ENCODE data around the gene FADS2.

Gene FADS2

DNA sequence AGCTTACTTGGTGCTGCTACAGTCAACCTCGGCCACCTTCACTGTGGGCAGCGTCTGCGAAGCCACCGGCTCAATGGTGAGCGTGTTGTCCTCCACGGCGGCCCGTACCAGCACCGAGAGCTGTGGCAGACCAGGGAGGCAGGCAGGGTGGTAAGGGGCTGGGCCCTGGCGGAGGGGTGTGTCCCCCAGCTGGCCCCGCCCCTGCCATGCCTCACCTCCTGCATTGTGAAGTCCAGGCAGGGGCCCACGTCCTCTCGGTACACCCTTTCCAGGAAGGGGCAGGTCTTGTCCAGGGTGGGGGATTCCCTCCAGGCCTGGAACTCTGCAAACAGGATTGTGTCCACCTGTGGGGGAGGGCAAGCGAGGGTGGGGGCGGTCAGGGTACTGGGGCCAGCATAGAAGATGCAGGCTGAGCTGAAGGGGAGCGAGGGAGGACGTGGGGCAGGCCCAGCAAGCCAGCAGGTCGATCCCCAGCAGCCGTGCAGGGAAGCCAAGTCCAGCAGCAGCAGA, 76.5 kb downstream of the FADS2 start:
- DNase-seq (ENCODE audit: low spot score) (no peak), FAIRE-seq (no peak)

DNA sequence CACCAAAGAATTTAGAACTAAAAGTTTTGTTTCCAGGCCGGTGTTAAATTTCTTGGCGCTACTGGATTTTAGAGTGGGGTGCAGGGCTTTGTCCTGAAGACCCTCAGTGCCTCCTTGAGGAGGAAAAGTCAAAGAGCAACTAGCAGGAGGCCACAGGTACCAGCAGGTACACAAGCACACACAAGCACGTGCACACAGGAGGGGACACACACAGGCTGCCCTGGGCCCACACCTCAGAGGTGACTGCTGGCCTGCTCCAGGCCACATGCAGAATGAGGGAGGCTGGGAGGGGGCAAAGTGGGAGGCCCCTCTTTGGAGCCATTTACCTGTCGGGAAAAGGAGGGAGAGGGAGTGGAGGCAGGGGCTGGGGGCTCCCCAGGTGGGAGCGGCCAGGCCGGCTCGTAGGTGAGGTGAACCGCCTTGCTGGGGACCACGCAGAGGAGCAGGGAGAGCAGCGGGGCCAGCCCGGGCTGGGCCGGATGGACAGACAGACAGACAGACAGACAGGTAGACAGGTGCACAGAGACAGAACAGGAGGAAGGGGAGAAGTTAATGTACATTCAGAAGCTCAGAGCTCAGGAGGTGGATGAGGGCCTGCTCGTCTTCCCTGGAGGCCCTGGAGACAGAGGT, 77.1 kb downstream of the FADS2 start:
- FAIRE-seq (no peak), DNase-seq (ENCODE audit: low spot score) (no peak)

DNA sequence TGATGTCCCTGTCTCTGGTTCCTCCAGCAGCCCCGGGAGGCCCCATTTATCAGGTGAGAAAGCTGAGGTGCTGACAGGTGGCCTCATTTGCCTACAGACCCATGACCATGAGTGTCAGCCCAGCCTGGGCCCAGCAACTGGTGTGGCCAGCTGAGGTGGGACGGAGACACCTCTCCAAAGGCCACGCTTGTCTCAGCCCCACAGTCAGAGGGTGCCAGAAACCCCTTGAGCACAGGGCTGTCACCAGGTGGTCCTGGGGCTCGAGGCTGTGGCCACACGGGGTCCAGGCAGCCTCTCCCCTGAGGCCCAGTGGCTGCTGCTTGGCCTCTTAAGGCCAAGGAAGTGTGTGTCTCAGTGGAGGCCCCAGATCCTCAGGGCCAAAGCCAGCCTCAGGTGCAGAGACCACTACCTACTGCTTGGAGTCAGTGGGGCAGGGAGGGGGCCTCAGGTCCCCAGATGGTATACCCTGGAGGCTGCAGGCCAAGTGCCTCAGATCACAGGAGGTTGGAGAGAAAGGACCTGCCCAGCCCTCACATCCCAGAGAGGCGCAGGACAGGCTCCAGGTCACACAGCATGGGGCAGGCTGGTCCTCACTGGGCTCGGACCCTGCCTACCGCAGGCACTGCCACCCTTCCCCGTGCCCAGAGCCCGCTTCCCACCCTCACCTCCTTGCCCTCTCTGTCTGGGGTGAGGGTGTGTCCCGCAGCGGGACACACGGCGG, 77.9 kb downstream of the FADS2 start:
- DNase-seq (ENCODE audit: low spot score), result no peak
- no peak for FAIRE-seq

DNA sequence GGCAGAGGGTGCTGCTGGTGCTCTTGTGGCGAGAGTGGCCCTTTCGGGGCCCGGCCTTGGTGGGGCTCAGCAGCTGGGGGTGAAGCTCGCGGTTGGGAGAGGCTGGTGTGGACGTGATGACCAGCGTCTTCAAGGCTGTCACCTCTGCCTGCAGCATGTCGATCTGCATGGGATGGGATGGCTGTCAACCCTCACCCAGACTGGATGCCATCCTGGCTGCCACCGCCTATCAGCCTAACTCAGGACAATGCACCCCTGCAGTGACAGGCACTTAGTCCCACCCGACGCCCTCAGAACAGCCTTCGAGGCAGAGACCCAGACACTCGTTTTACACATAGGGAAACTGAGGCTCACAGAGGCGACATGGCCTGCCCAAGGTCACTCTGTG, 78.4 kb downstream of the FADS2 start:
- DNase-seq (ENCODE audit: low spot score) (no peak), FAIRE-seq (no peak)

DNA sequence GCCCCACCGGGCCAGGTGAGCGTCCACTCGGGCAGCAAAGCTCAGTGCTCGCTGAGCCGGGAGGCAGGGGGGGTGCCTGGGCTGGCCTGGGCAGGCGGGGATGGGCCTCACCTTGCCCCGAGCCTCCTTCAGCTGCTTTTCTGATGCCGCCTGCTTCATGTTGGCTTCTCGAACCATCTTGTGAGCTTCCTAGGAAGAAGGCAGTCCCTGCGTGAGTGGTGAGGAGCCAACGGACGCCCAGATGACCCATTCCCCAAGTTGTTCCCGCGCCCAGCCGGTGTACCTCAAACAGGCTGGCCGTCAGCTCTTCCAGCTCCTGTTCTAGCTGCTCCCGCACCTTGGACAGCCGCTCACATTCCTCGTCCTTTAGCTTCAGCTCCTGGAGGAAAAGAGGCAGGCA, 79.2 kb downstream of the FADS2 start:
- DNase-seq (ENCODE audit: low spot score) (no peak), FAIRE-seq (no peak)

DNA sequence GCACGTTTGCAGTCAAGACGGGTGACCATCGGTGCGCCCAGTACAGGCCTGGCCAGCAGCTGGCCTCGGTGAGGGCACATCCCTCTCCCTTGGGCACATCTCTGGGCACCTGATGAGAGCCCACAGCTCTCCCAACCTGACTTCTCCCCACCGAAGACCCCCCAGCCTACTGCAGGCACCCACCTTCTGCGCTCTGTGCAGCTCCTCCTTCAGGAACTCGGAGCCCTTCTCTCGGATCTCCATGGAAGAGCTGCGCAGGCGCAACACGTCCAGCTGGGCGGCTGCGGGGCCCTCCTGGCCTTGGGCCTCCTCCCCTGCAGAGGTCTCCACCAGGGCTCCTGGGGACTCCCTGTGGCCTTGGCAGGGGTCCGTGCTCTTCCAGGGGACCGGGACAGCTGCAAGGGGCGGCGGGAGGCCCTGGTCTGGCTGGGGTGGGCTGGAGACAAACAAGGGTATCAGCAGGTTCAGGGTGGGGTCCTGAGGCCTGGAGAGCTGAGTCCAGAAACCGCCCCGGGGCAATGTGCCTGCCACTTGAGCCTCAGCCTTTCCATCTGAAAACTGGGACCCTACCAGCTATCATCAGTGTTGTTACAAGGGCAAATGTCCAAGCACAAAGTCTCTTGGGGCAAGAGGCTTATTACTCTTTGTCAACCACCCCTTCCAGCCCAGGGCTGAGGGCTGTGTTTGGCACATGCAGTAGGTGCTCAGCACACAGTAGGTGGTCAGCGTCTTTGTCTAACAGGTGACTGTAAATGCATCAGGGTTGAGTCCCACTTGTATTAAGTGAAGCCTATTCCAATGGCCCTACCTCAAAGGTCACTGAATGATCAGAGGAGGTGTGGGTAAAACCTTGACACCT, 80.0 kb downstream of the FADS2 start:
- FAIRE-seq, result no peak

DNA sequence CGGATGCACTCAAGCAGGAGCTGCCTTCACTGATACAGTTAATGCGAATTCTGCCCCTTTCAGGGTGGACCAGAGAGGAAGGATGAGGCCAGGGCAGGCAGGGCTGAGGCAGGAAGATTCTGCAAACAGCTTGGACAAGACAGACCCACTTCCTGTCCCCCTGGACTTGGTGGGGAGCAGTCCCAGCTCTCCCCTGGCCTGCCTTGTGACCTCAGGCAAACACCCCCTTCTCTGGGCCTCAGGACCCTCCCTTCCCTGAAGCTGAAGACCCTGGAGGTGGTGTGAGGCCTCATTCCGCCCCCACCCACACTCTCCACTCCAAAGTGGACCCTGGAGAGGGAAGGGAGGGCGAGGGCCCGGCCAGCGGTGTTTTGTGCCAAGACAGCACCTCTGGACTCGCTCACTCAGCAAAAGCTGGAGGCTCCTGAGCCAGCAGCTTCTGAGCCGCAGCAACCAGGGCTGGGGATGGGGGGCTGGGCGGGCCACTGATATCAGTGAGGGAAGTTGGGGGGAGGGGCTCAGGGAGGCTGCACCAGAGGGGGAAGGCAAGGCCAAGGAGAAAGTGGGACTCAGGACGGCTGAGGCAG, 80.7 kb downstream of the FADS2 start:
- FAIRE-seq, result no peak
- no peak for DNase-seq (ENCODE audit: low spot score)

More for the DNA sequence above, 80.0 kb downstream of the FADS2 start:
- no peak for DNase-seq (ENCODE audit: low spot score)

DNA sequence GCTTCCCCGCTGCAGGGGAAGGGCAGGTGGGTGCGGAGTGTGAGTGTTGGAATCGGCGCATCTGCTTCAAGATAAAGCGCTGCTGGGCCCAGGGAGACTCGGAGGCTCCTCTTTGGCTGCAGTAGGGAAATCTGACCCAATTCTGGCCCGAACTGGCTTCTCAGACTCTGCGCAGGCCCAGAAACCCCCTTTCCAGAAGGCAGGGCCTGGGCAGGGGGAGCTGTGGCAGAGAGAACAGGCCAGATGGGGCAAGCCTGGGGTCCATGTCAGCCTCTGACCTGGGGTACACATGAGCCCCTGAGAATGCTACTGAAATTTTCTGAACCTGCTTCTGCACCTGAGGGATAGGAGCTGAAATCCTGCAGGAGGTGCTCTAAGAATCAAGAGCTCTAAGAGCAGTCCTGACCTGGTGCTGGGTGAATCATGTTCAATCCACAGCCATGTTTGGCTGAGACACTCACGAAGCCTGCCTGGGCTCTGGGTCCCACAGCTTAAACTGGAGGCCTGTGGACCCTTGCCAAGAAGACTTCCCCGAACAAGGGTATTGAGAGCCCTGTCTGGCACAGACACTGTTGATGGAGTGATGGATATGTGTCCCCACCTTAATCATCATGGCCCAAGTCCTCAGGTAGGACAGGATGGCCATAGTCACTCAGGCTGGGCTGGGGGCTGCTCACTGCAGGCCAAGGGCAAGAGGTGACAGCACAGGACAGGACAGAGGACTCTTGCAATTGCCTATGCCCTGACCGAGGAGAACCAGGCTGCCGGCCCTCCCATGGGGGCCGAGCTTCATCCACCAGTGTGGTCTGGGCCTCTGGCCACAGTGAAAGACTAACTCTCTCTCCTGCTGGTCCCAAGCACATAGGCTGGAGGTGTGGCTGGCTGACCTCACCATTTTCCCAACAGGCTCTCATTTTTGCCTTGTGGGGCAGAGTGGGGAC, 82.4 kb downstream of the FADS2 start:
- DNase-seq (ENCODE audit: low spot score) (no peak), FAIRE-seq (no peak)

DNA sequence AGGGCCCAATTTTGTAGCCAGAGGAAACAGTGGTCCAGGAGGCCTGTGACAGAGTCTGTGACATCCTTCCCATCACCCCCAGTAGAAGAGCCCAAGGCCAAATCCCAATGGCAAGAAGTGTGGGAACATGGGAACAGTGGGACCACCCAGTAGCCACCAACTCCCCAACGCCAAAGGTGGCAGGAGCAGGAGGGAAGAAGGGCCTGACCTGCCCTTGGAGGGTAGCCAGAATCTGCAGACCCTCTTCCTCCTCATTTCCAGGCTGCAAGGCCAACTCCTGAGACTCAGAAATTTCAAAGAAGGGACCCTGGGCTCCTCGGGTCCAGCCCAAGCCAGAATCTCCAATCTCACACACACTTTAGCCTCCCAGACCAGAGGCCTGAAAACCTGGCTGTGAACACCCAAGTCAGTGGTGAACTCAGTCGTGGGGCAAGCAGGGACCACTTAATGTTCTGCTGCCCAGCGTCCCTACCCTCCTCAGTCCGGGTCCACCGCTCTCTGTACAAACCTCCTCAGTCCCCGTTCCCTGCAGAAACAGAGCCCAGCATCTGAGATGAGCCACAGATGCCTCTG, 83.1 kb downstream of the FADS2 start:
- no peak for FAIRE-seq
- DNase-seq (ENCODE audit: low spot score), result no peak

DNA sequence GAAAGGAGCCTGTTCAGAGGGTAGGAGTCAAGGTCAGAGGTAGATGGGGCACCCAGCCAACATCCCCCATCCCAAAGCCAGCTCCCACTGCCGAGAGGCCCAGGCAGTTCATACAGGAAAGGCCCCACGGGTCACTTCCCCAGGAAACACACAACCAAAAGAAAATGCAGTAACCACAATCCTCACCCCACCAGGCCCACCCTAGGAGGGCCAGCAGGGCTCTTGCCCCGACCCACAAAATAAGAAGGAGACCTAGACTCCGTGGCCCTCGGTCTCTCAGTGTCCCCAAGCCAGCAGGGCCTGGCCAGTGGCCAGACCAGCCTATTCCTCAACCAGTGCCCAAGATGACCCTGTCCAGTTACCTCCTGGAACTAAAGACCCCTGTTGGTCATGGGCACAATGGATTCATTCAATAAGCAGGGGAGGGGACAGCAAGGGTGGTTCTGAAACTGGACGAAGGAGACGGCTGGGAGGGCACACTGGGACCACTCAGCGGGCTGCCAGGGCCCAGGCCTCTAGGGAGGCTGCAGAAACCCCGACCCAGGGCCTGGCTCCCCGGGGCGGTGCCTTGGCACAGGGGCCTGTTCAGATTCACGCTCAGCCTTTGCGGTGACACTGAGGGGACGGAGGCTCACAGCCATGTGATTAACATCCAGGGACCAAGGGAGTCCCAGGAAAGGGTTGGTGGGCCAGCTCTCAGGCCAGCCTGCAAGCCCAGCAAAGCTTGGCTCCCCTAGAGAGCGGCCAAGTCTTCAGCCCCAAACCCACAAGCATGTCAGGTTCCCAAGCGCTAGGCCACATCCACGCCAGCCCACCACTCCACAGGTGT, 83.8 kb downstream of the FADS2 start:
- DNase-seq (ENCODE audit: low spot score) (no peak), FAIRE-seq (no peak)

DNA sequence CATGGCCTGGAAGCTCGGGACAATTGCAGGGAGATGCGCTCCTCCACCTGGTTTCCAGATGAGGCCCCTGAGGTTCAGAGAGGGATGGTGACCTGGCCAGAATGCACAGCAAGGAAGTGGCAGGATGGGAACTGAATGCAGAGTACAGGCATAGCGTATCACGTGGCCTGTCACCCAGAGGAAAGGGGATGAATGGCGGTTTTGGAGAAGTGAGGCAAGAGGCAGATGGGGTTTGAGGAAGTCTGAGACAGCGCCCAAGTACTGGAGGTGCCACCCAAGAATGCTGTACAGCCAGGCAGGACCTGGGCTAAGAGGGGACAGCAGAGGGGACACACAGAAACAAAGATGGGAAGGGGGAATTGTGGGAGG, 84.4 kb downstream of the FADS2 start:
- FAIRE-seq, result no peak
- no peak for DNase-seq (ENCODE audit: low spot score)

DNA sequence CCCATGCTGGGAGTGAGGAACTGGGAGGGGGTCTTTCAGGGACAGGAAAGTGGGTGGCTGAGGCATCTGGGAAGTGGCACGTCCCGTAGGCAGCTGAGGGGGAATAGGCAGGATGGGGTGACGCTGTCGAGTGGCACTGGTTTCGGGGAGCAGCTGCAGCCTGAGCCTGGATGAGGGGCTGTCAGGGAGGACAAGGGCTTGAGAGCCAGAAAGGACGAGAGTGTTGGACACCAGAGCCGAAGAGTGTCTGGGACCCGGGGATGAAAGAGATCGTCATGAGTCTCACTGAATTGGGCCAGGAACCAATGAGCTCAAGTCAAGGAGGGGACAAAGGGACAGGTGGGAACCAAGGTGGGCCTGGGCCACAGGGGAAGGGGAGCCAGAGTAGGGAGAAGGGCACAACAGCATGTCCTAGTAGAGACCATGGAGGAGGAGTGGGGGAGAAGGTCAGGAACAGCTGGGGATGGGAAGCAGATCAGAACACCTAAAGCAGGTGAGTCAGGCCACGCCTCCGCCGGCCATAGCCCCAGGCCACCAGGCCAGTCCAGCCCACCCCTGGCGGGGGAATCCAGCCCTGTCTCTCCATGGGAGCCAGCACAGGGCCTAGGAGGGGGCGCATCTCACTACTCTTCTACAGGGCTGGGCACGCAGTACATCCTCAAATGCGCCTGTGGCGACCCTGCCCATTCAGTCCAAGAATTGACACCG, 85.0 kb downstream of the FADS2 start:
- DNase-seq (ENCODE audit: low spot score) (no peak), FAIRE-seq (no peak)

DNA sequence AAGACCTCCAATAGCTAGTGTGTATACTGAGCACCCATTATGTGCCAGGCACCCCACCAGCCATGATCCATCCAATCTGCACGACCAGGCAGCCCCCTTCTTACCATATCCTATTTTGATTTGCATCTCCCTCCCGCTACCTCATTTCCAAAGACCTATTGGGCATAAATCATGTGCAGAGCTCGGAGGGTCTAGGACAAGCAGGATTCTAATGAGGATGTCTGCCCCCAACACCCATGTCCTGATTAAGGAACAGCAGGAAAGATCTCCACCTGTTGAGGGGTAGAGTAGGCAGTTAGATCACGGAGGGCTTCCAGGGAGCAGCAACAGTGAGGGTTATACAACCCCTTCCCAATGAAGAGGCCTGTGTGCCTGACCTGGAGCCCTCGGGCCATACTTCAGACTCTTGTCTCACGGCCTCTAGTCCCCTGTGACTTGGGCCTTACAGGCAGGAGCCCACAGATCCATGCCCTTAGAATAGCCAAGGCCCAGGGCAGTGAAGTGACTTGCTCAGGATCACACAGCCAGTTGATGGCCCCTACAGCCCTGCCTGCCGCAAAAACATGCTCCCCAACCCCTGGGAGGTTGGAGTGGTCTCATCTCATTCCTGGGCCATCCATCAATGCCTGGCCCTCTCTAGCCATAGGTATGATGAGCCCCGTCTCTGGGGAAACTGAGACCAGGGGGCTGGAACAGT, 85.7 kb downstream of the FADS2 start:
- DNase-seq (ENCODE audit: low spot score) (no peak), FAIRE-seq (no peak)

DNA sequence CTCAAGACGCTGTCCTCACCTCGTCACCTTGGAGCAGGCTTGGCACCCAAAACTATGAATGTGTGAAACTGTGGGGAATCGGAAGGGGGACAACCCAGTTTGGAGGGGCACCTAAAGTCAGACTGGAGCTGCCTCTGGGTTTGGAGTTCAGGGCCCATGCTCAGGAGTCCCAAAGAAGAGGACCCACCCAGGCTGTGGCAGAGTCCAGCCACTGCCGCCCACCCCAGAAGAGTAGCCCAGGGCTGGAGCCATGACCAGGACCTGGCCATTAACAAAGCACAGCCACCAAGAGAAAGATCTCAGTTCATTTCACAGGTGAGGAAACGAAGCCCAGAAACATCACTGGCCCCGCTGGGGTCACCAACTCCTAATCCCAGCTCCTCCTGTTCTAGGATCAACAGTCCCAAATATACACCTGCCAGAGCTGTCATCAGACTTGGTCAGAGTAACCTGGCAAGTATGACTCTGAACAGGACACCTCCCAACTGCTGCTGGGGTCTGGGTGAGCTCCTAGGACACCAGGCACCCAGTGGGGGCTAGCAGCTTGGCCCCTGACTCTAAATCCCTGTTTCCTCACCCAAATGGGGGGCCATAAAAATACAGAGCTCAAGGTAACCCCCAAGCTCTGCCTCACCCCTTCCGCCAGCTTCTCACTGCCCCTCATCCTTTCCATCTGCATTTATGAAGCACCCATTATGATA, 86.5 kb downstream of the FADS2 start:
- DNase-seq (ENCODE audit: low spot score) (no peak), FAIRE-seq (no peak)

DNA sequence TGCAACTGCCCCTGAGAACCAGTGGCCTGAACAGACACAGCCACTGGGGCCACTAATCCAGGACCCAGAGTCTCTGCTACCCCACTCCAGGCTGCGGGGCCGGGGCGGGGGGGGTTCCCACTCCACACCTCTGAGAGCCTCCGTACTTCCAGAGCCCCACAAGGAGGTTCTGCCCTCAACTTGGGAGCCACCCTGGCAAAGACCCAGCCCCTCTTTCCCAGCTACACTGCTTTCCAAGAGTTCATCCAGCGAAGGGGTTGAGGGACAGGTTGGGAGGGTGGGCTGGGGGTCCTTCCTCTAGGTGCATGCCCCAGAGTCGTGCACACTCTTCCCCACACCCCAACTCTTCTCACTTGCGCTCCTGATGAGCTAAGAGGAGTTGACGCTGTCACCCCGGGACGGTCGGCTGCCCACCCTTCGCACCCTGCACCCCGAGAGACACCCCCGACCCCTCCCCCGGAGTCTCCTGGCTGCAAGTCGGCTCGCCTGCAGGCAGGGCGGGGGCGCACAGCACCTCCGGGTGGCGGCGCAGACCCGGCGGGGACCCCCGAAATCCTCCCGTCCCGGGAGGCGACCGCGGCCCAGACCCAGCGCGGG, 88.7 kb downstream of the FADS2 start:
- no peak for DNase-seq (ENCODE audit: low spot score)
- FAIRE-seq, result no peak

All from RCC 7860 (cell line).